NT2/D1 (cell line): Measurements from ENCODE around the gene PIK3IP1.
"Not testable (repeated sequence)": the region's sequence is repeated elsewhere in the genome, so short reads cannot be mapped to it uniquely, and the experiment has no call there.

Source experiments
- DNase-seq: peaks from one replicate; pipeline ENCODE4 v3.0.0-alpha.2; 2011; ENCODE audit warnings: low read depth, low spot score
- H3K27me3 ChIP-seq: 2 replicates; pipeline ENCODE4 v1.6.0; 2011; ENCODE audit warnings: mild to moderate bottlenecking; ENCODE audit not compliant: insufficient read length, insufficient read depth
- H3K36me3 ChIP-seq: 2 replicates; pipeline ENCODE4 v1.6.1; 2011; ENCODE audit warnings: mild to moderate bottlenecking, low read length, mixed read lengths; ENCODE audit not compliant: insufficient read depth, insufficient read length
- H3K4me1 ChIP-seq: 2 replicates; pipeline ENCODE4 v1.5.1; 2011; ENCODE audit not compliant: insufficient read depth, insufficient read length
- H3K4me3 ChIP-seq: 2 replicates; pipeline ENCODE4 v1.5.1; 2011; ENCODE audit warnings: low read depth; ENCODE audit not compliant: insufficient read length
- H3K9ac ChIP-seq: 2 replicates; pipeline ENCODE4 v1.6.0; 2011; ENCODE audit warnings: low read depth; ENCODE audit not compliant: insufficient read length
- H3K9me3 ChIP-seq: 2 replicates; pipeline ENCODE4 v1.5.1; 2011; ENCODE audit warnings: mild to moderate bottlenecking, low read length; ENCODE audit not compliant: insufficient read depth
- SUZ12 ChIP-seq: IDR thresholded peaks from 2 replicates; pipeline ENCODE4 v1.6.1; 2011; ENCODE audit not compliant: insufficient read length, insufficient read depth; ENCODE audit errors: extremely low read depth
- YY1 ChIP-seq: IDR thresholded peaks from 2 replicates; pipeline ENCODE4 v1.6.1; 2011; ENCODE audit not compliant: insufficient read length, insufficient read depth
- ZNF274 ChIP-seq: IDR thresholded peaks from 2 replicates; pipeline ENCODE4 v1.6.1; 2011; ENCODE audit warnings: mild to moderate bottlenecking, low read depth, low read length

PIK3IP1 gene

GRCh38 chr22:31247726-31248125 is 44.6 kb downstream of the PIK3IP1 start:
- DNase-seq: no peak

GRCh38 chr22:31246687-31247086 is 45.6 kb downstream of the PIK3IP1 start:
- peaks cover 3% of the 10 kb centered on the region for H3K36me3 ChIP-seq
- H3K9me3 ChIP-seq: no peaks in the 10 kb centered on the region
- TF ChIP-seq ZNF274 (no peak), SUZ12 (no peak), YY1 (no peak)
- no peak overlapping the region for H3K4me3 ChIP-seq
- no peak overlapping the region for H3K9ac ChIP-seq
- peaks cover 12% of the 10 kb centered on the region for H3K4me1 ChIP-seq
- no peak for DNase-seq
- H3K27me3 ChIP-seq: no peaks in the 10 kb centered on the region

More at GRCh38 chr22:31247726-31248125, 44.6 kb downstream of the PIK3IP1 start:
- Histone ChIP-seq H3K36me3 (peaks cover 9% of the 10 kb centered on the region), H3K9ac (peak overlapping the region; percentile 50), H3K27me3 (no peaks in the 10 kb centered on the region), H3K4me3 (peak overlapping the region; percentile 6), H3K9me3 (no peaks in the 10 kb centered on the region), H3K4me1 (peaks cover 12% of the 10 kb centered on the region)
- TF ChIP-seq SUZ12 (no peak), YY1 (no peak), ZNF274 (no peak)

GRCh38 chr22:31245998-31246397 is 46.3 kb downstream of the PIK3IP1 start:
- peaks cover 12% of the 10 kb centered on the region for H3K4me1 ChIP-seq
- H3K36me3 ChIP-seq, H3K9me3 ChIP-seq, H3K9ac ChIP-seq, DNase-seq, H3K4me3 ChIP-seq, H3K27me3 ChIP-seq: not testable (repeated sequence)

- H3K27me3 ChIP-seq: no peaks in the 10 kb centered on the region
- no peak overlapping the region for H3K4me3 ChIP-seq
- H3K9ac ChIP-seq: no peak overlapping the region
- no peak for TF ChIP-seq ZNF274
- TF ChIP-seq YY1: no peak
- no peak for TF ChIP-seq SUZ12
- no peaks in the 10 kb centered on the region for H3K36me3 ChIP-seq
- H3K4me1 ChIP-seq: peaks cover 8% of the 10 kb centered on the region
- DNase-seq: no peak
- H3K9me3 ChIP-seq: no peaks in the 10 kb centered on the region
These were observed 47.3 kb downstream of the PIK3IP1 start for GRCh38 chr22:31244943-31245451.

DNA sequence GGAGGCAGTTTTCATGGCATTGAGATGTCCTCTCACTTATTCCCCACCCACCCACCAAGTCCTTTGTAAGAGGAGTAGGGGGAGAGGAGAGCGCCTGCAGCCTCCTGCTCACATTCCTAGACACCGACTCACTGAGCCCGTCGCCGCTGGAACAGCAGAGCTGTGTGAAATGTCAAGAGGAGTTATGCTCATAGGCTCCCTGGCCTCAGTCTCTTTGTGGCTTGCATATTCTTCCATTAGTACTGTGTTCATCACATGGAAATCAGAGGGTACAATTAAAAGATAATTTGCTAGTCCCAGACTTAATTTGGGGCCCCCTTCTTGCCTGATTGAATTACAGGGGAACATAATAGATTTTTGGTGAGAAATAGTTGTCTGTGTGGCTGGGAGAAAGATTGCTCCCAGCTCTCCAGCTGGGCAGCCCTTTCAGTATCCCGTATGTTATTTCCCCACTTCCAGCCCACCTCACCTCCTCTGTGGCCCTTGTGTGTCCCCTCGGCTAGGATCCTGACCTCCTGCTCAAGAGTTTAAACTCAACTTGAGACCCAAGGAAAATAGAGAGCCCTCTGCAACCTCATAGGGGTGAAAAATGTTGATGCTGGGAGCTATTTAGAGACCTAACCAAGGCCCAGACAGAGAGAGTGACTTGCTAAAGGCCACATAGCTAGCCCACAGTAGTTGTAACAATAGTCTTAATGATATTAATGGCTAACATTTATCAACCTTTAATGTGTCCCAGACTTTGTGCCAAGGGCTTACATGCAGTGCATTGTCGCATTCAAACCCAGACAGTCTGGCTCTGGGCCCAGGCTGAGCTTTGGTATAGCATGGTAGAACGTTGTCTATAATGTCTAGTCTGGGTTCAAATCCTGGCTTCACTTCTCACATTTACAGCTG is 48.0 kb downstream of the PIK3IP1 start:
- peak; percentile 58 for DNase-seq
- H3K36me3 ChIP-seq: no peaks in the 10 kb centered on the region
- TF ChIP-seq ZNF274: no peak
- no peak for TF ChIP-seq YY1
- peaks cover 8% of the 10 kb centered on the region for H3K4me1 ChIP-seq
- H3K27me3 ChIP-seq: no peaks in the 10 kb centered on the region
- H3K9me3 ChIP-seq: no peaks in the 10 kb centered on the region
- H3K4me3 ChIP-seq: no peak overlapping the region
- H3K9ac ChIP-seq: no peak overlapping the region

- no peak overlapping the region for H3K9ac ChIP-seq
- H3K4me3 ChIP-seq: no peak overlapping the region
- H3K4me1 ChIP-seq: peaks cover 8% of the 10 kb centered on the region
- DNase-seq: no peak
- no peaks in the 10 kb centered on the region for H3K9me3 ChIP-seq
- TF ChIP-seq ZNF274 (no peak), SUZ12 (no peak), YY1 (no peak)
- H3K27me3 ChIP-seq: no peaks in the 10 kb centered on the region
- H3K36me3 ChIP-seq: peaks cover 4% of the 10 kb centered on the region
These were observed 48.8 kb downstream of the PIK3IP1 start for GRCh38 chr22:31243339-31244045.

DNA sequence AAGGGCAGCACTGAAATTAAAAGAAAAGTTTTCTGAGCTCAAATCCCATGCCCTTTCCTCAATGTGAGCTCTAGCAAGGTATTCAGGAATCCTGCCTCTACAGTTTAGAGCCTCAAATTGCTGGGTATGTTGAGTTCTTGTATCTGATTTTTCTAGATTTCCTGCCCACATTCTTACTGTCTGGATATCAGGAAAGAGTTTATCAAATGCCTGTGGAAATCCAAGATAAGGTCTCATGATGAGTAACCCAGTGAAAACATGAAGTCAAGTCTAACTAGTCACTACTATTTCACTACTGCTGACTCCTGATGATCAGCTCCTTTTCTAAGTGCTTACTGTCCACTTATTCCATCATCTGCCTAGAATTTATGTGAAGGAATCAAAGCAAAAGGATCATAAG is 50.4 kb downstream of the PIK3IP1 start:
- Histone ChIP-seq H3K4me1 (peaks cover 6% of the 10 kb centered on the region), H3K9me3 (no peaks in the 10 kb centered on the region), H3K36me3 (peaks cover 4% of the 10 kb centered on the region), H3K9ac (no peak overlapping the region), H3K4me3 (no peak overlapping the region), H3K27me3 (no peaks in the 10 kb centered on the region)
- TF ChIP-seq ZNF274 (no peak), SUZ12 (no peak), YY1 (no peak)
- DNase-seq: no peak
